K562 (cell line): ENCODE data around the gene PLEKHN1. TPM values are rescaled to one million over a fixed set of nuclear protein-coding genes. Genes with fewer than 3 reads are reported as not detected.

ENCODE experiments used
- ATAC-seq: fragments of 200-7000 bp; cut with Tn5 transposase; 3 replicates; pipeline ENCODE4 v1.9.1; 2020; ENCODE audit warnings: moderate library complexity
- BruUV-seq: library from RNA; stranded (reverse); fragments of 400-500 nt; replicated peaks from 2 replicates; lab custom pipeline; 2021; lab: Mats Ljungman, UMichigan
- CTCF ChIA-PET: fragments of 300-600 bp; formaldehyde crosslinking; extraction: SDS; loops from one replicate; lab custom pipeline; 2021; ENCODE audit warnings: low intra/inter-chr PET ratio; lab: Yijun Ruan, JAX
- POLR2A ChIA-PET: fragments of 300-600, 350-650 bp; sonication (Branson Sonifier 250); formaldehyde crosslinking; extraction: SDS; loops from one replicate; lab custom pipeline; 2021; ENCODE audit warnings: antibody characterized with exemption, inconsistent platforms; lab: Yijun Ruan, JAX
- DNase-seq, 4 experiments: peaks; one replicate each; pipeline versions ENCODE4 v3.0.0 to v3.0.0-alpha.2; 2011 to 2018; ENCODE audit warnings: low spot score in 3 of 4, mixed read lengths in 3 of 4; ENCODE audit errors: extremely low read depth in 1 of 4
- FAIRE-seq: peaks from 2 replicates; lab custom pipeline; 2011; peaks lifted over from hg19 to GRCh38; lab: Jason Lieb, UNC
- H2AFZ ChIP-seq: 2 replicates; pipeline ENCODE4 v1.6.0; 2011; ENCODE audit warnings: low read depth, low read length, control low read depth, inconsistent platforms
- H3K27ac ChIP-seq: fragments of 200-600 bp; 3 replicates; pipeline ENCODE4 v1.8.0; 2011; ENCODE audit warnings: low read depth, mild to moderate bottlenecking, control low read depth, inconsistent platforms, low read length, moderate library complexity, mixed read lengths; ENCODE audit errors: extremely low read depth
- H3K27me3 ChIP-seq, 2 experiments: fragments of 300-600 bp in 1 of 2; 2 replicates in 1 of 2; 3 replicates in 1 of 2; pipeline versions ENCODE4 v1.6.0 to v1.8.0; 2011; ENCODE audit warnings: inconsistent platforms in 2 of 2, low read length in 2 of 2, mild to moderate bottlenecking in 1 of 2, mixed read lengths in 1 of 2, moderate library complexity in 1 of 2; ENCODE audit not compliant: control insufficient read depth in 2 of 2, insufficient read depth in 2 of 2
- H3K36me3 ChIP-seq: fragments of 300-600 bp; 3 replicates; pipeline ENCODE4 v1.8.0; 2011; ENCODE audit warnings: mild to moderate bottlenecking, low read length, inconsistent platforms; ENCODE audit not compliant: control insufficient read depth, insufficient read depth
- H3K4me1 ChIP-seq, 2 experiments: fragments of 200-600 bp in 1 of 2; replicated peaks in 1 of 2; 2 replicates in 1 of 2; 3 replicates in 1 of 2; pipeline versions ENCODE4 v1.5.1 to v1.8.0; 2011; ENCODE audit warnings: inconsistent platforms in 2 of 2, low read length in 2 of 2, mild to moderate bottlenecking in 1 of 2, mixed read lengths in 1 of 2, moderate library complexity in 1 of 2; ENCODE audit not compliant: control insufficient read depth in 2 of 2, insufficient read depth in 2 of 2
- H3K4me2 ChIP-seq: 2 replicates; pipeline ENCODE4 v1.6.1; 2011; ENCODE audit warnings: low read length, control low read depth, inconsistent platforms, mixed read lengths; ENCODE audit not compliant: insufficient read depth
- H3K4me3 ChIP-seq: fragments of 200-600 bp; sonication (generic), shearing (Covaris generic); 2 replicates; pipeline ENCODE4 v1.5.1; 2016; ENCODE audit warnings: control low read depth, inconsistent platforms
- H3K79me2 ChIP-seq: fragments of 200-600 bp; 3 replicates; pipeline ENCODE4 v1.8.0; 2011; ENCODE audit warnings: low read length, inconsistent platforms; ENCODE audit not compliant: control insufficient read depth, insufficient read depth
- H3K9ac ChIP-seq, 2 experiments: 2 replicates each; pipeline versions ENCODE4 v1.6.0 to v1.6.1; 2011; ENCODE audit warnings: low read depth in 2 of 2, low read length in 2 of 2, control low read depth in 1 of 2, inconsistent platforms in 1 of 2, mild to moderate bottlenecking in 1 of 2, mixed read lengths in 1 of 2; ENCODE audit not compliant: insufficient read depth in 1 of 2
- H3K9me1 ChIP-seq: one replicate; pipeline ENCODE4 v1.6.0; 2011; ENCODE audit warnings: inconsistent platforms, mild to moderate bottlenecking, low read length, moderate library complexity; ENCODE audit not compliant: control insufficient read depth, insufficient read depth
- H3K9me3 ChIP-seq: replicated peaks from 2 replicates; pipeline ENCODE4 v1.5.1; 2011; ENCODE audit warnings: low read depth, low read length, inconsistent platforms; ENCODE audit not compliant: control insufficient read depth, insufficient read depth
- H4K20me1 ChIP-seq: replicated peaks from 2 replicates; pipeline ENCODE4 v1.6.1; 2011; ENCODE audit warnings: low read length, inconsistent platforms, mixed read lengths; ENCODE audit not compliant: control insufficient read depth, insufficient read depth
- ASH1L ChIP-seq: fragments of 450-650 bp; IDR thresholded peaks from 2 replicates; pipeline ENCODE4 v1.6.1; 2018; ENCODE audit warnings: borderline replicate concordance, mild to moderate bottlenecking, low read depth; ENCODE audit not compliant: partially characterized antibody
- BRCA1 ChIP-seq, 2 experiments: fragments of 450-650 bp in 1 of 2; sonication (generic) in 1 of 2; formaldehyde crosslinking in 1 of 2; IDR thresholded peaks; 2 replicates each; pipeline versions ENCODE4 v1.5.0 to v1.6.1; 2017 to 2020; ENCODE audit warnings: mild to moderate bottlenecking in 1 of 2, missing genetic modification reagents in 1 of 2
- CCAR2 ChIP-seq: fragments of 200-400 bp; formaldehyde crosslinking; IDR thresholded peaks from 2 replicates; pipeline ENCODE4 v1.6.1; 2017; ENCODE audit warnings: mild to moderate bottlenecking, low read depth, low read length
- CREM ChIP-seq: IDR thresholded peaks from 2 replicates; pipeline ENCODE4 v1.6.1; 2014; ENCODE audit warnings: antibody characterized with exemption, low read depth
- FIP1L1 ChIP-seq: fragments of 200-400 bp; formaldehyde crosslinking; IDR thresholded peaks from 2 replicates; pipeline ENCODE4 v1.6.1; 2018; ENCODE audit warnings: mild to moderate bottlenecking, low read depth, low read length; ENCODE audit not compliant: poor library complexity, severe bottlenecking
- FOXM1 ChIP-seq, 2 experiments: fragments of 450-650 bp in 1 of 2; sonication (generic) in 1 of 2; formaldehyde crosslinking in 1 of 2; IDR thresholded peaks; 2 replicates each; pipeline versions ENCODE4 v1.6.1 to v1.9.0; 2017 to 2022; ENCODE audit warnings: low read depth in 2 of 2, mild to moderate bottlenecking in 2 of 2, missing genetic modification reagents in 1 of 2, moderate library complexity in 1 of 2
- HINFP ChIP-seq: fragments of 450-650 bp; conservative IDR thresholded peaks from 2 replicates; pipeline ENCODE4 v1.6.1; 2016; ENCODE audit warnings: missing genetic modification characterization, low read depth, mild to moderate bottlenecking, control low read depth, missing compliant biosample characterization
- HNRNPK ChIP-seq: fragments of 200-400 bp; formaldehyde crosslinking; IDR thresholded peaks from one replicate; pipeline ENCODE4 v1.6.1; 2018; ENCODE audit warnings: mild to moderate bottlenecking, low read depth, low read length; ENCODE audit not compliant: poor library complexity, severe bottlenecking
- POLR2G ChIP-seq: fragments of 200-400 bp; formaldehyde crosslinking; IDR thresholded peaks from 2 replicates; pipeline ENCODE4 v1.6.1; 2017; ENCODE audit warnings: low read depth, mild to moderate bottlenecking, antibody characterized with exemption, low read length, moderate library complexity
- SFPQ ChIP-seq: fragments of 200-400 bp; formaldehyde crosslinking; IDR thresholded peaks from 2 replicates; pipeline ENCODE4 v1.6.1; 2017; ENCODE audit warnings: mild to moderate bottlenecking, low read depth, low read length, moderate library complexity
- STAG1 ChIP-seq: sonication (generic); formaldehyde crosslinking; IDR thresholded peaks from 2 replicates; pipeline ENCODE4 v1.5.0; 2020; ENCODE audit warnings: missing genetic modification reagents, borderline replicate concordance
- TEAD4 ChIP-seq, 2 experiments: sonication (generic) in 1 of 2; formaldehyde crosslinking in 1 of 2; IDR thresholded peaks; 2 replicates each; pipeline versions ENCODE4 v1.6.1 to v1.8.0; 2012 to 2022; ENCODE audit warnings: borderline replicate concordance in 1 of 2, inconsistent platforms in 1 of 2, low read length in 1 of 2, mild to moderate bottlenecking in 1 of 2, missing genetic modification reagents in 1 of 2
- USF2 ChIP-seq: sonication (generic); formaldehyde crosslinking; IDR thresholded peaks from 2 replicates; pipeline ENCODE4 v1.5.0; 2020; ENCODE audit warnings: missing genetic modification reagents
- ZNF143 ChIP-seq: sonication (generic); formaldehyde crosslinking; IDR thresholded peaks from 2 replicates; pipeline ENCODE4 v1.9.0; 2022; ENCODE audit warnings: mild to moderate bottlenecking, missing genetic modification reagents
- WGBS: fragments of 100-300 bp; shearing (Covaris generic); methylation state at CpG from one replicate; pipeline ENCODE4 v1.1.6; 2016; ENCODE audit warnings: low coverage, mixed read lengths; ENCODE audit not compliant: insufficient coverage; ENCODE audit errors: missing lambda C conversion rate; 5-methylcytosine and 5-hydroxymethylcytosine counted together
- in situ Hi-C: fragments of 300-500 bp; cut with MboI; formaldehyde crosslinking; loops from 4 replicates; pipeline ENCODE4 v1.15.0; 2018; ENCODE audit warnings: inconsistent platforms, mixed read lengths
- intact Hi-C: fragments of 100-400 bp; cut with micrococcal nuclease; formaldehyde crosslinking; loops from 2 replicates; pipeline ENCODE4 v1.14.2; 2022
- polyA plus RNA-seq, 8 experiments: library from polyadenylated mRNA; depleted of rRNA in 4 of 8; stranded (reverse) in 5 of 8; unstranded in 3 of 8; fragments of >200 nt; fragmentation: Nextera tagmentation in 2 of 8; fragmentation: Illumina TruSeq in 1 of 8; extraction: Ambion mirVana in 2 of 8; extraction: Trizol in 1 of 8; gene quantifications; 2 replicates each; pipeline versions ENCODE4 v1.2.1 to v1.2.3, GENCODE V29; 2011 to 2014; ENCODE audit warnings: inconsistent platforms in 1 of 8, missing spikeins in 1 of 8
- total RNA-seq, 7 experiments: library from RNA; depleted of rRNA in 6 of 7; stranded (reverse); fragments of >200 nt in 6 of 7; fragmentation: Illumina TruSeq in 2 of 7; extraction: Trizol in 2 of 7; gene quantifications; 2 replicates each; pipeline versions ENCODE4 v1.2.1 to v1.2.3, GENCODE V29; 2011 to 2021; ENCODE audit warnings: low replicate concordance in 1 of 7

The PLEKHN1 gene
- total and polyA plus RNA-seq, 9 of the 15 experiments (the other 6 are each of a cell fraction or from before 2014, with no cell fraction given) = 0.07 to 1.5 (median 0.13) TPM; not detected in 2

- Histone ChIP-seq H3K4me1 (peaks cover 28 to 98% of the 10 kb centered on the region in 2 experiments), H2AFZ (peak overlapping the region; percentile 72), H3K36me3 (peaks cover 25% of the 10 kb centered on the region; the same call in 2 of the 3 replicates), H3K27ac (no peak overlapping the region), H3K9me3 (no peaks in the 10 kb centered on the region), H3K79me2 (no peaks in the 10 kb centered on the region), H3K9me1 (no peaks in the 10 kb centered on the region), H3K9ac (peak overlapping the region in 1 of 2 experiments; percentile 88; a peak in 2 of 4 replicates), H3K4me2 (peak overlapping the region; percentile 65; the same call in 1 of the 2 replicates), H3K4me3 (peak overlapping the region; percentile 29; the same call in 1 of the 2 replicates), H3K27me3 (peaks cover 0 to 7% of the 10 kb centered on the region in 2 experiments; a peak in 1 of 5 replicates), H4K20me1 (peaks cover 21% of the 10 kb centered on the region; the same call in 1 of the 2 replicates)
- DNase-seq (no peak), FAIRE-seq (no peak), ATAC-seq (peak; percentile 2)
- CTCF ChIA-PET = interaction anchor here (0.5 kb wide), 1 partner anchor 16 kb away, joined by 4 read pairs; no protein-coding TSS in a partner anchor
- in situ Hi-C loops = no loop called here
- intact Hi-C loops = no loop called here
- WGBS = 11% methylated on average over 35 of the region's 36 CpGs
- POLR2A ChIA-PET = interaction anchor here (0.6 to 2.1 kb wide), 10 partner anchors 8 to 27 kb away, joined by 3 to 11 read pairs (median 3); partner anchors contain the start of gene PLEKHN1
- BruUV-seq = no TSS peak
- TF ChIP-seq USF2 (CRISPR knock-in tag) (no peak), BRCA1 (IDR thresholded peaks at IDR 0.05) (no peak), BRCA1 (CRISPR knock-in tag; IDR thresholded peaks at IDR 0.05) (0 out of 2 replicates have a peak, but pooled peaks have one; percentile 15), STAG1 (0 out of 2 replicates have a peak, but pooled peaks have one; percentile 1), CREM (no peak), FIP1L1 (peak; percentile 74), HNRNPK (no peak), CCAR2 (no peak), SFPQ (no peak), ASH1L (no peak), HINFP (tag) (no peak), ZNF143 (CRISPR knock-in tag) (no peak), TEAD4 (IDR thresholded peaks at IDR 0.05; ENCODE audit: low read length) (no peak), TEAD4 (CRISPR knock-in tag; IDR thresholded peaks at IDR 0.05; ENCODE audit: borderline replicate concordance) (no peak), POLR2G (peak; percentile 41; the same call in 1 of the 2 replicates), FOXM1 (IDR thresholded peaks at IDR 0.05; ENCODE audit: low read depth) (no peak), FOXM1 (CRISPR knock-in tag; IDR thresholded peaks at IDR 0.05; ENCODE audit: low read depth) (0 out of 2 replicates have a peak, but pooled peaks have one; percentile 10)
These were observed 25.2 kb upstream of the PLEKHN1 start for GRCh38 chr1:941015-941587.
